Prostate gland (tissue), 2 donors: ENCODE data around the gene FRMPD2.

Experiments
- CTCF ChIP-seq, 4 experiments: fragments of 200-600 bp in 2 of 4; fragments of 450-650 bp in 2 of 4; sonication (generic) in 2 of 4; IDR thresholded peaks; 1 replicate in 3 of 4; 2 replicates in 1 of 4; pipeline ENCODE4 v1.5.1; 2016 to 2019; ENCODE audit warnings: antibody characterized with exemption in 4 of 4, mild to moderate bottlenecking in 2 of 4, moderate library complexity in 2 of 4
- POLR2A ChIP-seq: fragments of 450-650 bp; IDR thresholded peaks from one replicate; pipeline ENCODE4 v1.6.1; 2016; ENCODE audit warnings: antibody characterized with exemption, mild to moderate bottlenecking

DNA sequence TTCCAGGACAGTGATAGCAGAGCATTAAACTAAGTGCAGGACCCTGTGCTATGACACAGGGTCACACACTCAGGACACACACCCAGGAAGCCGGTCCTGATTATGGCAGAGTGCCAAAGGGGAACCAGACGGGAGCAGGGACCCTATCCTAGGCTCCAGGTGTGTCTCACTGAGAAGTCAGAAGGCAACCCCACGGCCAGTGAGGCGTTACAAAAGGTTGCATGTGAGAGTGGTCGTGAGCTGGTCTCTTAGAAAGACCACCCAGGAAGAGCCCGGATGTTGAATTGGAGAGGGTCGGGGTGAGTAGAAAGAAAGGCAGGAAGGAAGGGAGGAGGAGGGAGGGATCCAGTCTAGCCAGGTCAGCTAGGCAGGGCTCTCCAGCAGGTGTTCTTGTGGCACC is 31.0 kb downstream of the FRMPD2 start:
- TF ChIP-seq CTCF (IDR thresholded peaks at IDR 0.05) (no peak), POLR2A (no peak)
